BE2C (cell line): ENCODE data around the gene PRDM15.

Source experiments
- DNase-seq: peaks from one replicate; pipeline ENCODE4 v3.0.0-alpha.2; 2020
- H3K27me3 ChIP-seq: fragments of 250-450 bp; sonication (Bioruptor Pico); 2 replicates; pipeline ENCODE4 v1.5.1; 2020; ENCODE audit warnings: mild to moderate bottlenecking
- H3K36me3 ChIP-seq: fragments of 250-450 bp; sonication (Bioruptor Pico); 2 replicates; pipeline ENCODE4 v1.5.1; 2020; ENCODE audit warnings: mild to moderate bottlenecking
- H3K4me1 ChIP-seq: fragments of 250-450 bp; sonication (Bioruptor Pico); 2 replicates; pipeline ENCODE4 v1.5.1; 2020
- H3K4me3 ChIP-seq: 2 replicates; pipeline ENCODE4 v1.5.1; 2011; ENCODE audit warnings: low read depth, low read length
- H3K9me3 ChIP-seq: fragments of 250-450 bp; sonication (Bioruptor Pico); 2 replicates; pipeline ENCODE4 v1.5.1; 2020
- TF ChIP-seq, protein P1 (sequence below): IDR thresholded peaks from 2 replicates; pipeline ENCODE4 v1.5.1; 2012; ENCODE audit warnings: mild to moderate bottlenecking, low read depth, low read length

PRDM15 gene

DNA sequence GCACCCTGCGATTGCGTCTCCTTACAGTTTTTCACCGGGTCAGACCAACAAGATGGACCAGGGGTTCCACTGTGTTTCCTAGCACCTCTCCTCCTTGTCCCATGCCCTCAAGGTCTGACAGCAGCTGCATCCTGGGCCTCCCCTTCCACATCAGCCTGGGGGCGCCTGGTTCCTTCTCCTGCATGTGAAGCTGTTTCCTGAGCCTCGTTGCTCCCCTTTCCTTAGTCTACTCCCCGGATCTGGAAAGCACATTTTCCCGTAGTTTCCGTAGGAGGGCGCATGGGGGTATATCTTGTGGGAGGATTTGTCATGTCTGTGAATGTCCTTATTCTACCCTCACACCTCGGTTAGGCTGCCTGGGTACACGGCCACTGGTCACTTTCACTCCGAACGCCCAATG, 6.1 kb downstream of the PRDM15 start:
- Histone ChIP-seq H3K4me3 (no peak overlapping the region), H3K9me3 (no peaks in the 10 kb centered on the region), H3K4me1 (no peaks in the 10 kb centered on the region), H3K27me3 (no peaks in the 10 kb centered on the region), H3K36me3 (no peaks in the 10 kb centered on the region)
- DNase-seq = no peak
- TF ChIP-seq, protein P1, sequence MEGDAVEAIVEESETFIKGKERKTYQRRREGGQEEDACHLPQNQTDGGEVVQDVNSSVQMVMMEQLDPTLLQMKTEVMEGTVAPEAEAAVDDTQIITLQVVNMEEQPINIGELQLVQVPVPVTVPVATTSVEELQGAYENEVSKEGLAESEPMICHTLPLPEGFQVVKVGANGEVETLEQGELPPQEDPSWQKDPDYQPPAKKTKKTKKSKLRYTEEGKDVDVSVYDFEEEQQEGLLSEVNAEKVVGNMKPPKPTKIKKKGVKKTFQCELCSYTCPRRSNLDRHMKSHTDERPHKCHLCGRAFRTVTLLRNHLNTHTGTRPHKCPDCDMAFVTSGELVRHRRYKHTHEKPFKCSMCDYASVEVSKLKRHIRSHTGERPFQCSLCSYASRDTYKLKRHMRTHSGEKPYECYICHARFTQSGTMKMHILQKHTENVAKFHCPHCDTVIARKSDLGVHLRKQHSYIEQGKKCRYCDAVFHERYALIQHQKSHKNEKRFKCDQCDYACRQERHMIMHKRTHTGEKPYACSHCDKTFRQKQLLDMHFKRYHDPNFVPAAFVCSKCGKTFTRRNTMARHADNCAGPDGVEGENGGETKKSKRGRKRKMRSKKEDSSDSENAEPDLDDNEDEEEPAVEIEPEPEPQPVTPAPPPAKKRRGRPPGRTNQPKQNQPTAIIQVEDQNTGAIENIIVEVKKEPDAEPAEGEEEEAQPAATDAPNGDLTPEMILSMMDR = no peak

DNA sequence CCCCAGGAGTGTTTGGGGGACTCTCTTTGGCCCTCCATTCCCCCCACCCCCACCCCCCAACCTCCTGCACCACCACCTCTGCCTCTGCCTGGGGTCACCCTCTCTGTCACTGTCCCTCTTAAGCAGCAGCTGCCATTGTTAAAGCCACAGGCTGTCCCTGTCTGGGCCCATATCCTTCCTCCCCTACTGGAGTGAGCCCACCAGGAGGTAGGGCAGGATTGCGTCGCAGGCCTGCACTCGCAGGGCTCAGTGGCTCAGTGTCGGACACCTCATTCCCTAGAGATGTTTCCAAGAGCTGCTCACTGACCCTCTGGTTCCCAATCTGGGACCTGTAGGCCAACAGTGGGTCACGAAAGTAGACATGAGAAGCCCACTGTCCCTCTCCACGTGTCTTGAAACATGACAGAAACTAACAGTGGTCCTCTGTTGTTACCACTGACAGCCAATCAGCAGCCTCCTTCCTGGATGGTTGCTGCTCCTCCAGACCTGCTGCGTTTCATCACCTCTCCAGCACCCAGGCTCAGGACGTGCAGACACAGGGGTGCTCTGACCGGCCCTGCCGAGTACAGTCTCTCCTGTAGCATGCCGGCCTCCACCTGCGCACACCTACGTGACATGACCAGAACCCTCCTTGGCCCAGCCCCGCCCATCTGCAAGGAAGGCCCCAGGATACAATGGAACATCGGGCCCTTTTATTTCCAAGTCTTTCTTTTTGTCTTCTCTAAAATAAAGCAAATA, 7.7 kb downstream of the PRDM15 start:
- no peaks in the 10 kb centered on the region for H3K36me3 ChIP-seq
- H3K4me1 ChIP-seq = no peaks in the 10 kb centered on the region
- no peaks in the 10 kb centered on the region for H3K9me3 ChIP-seq
- TF ChIP-seq, protein P1 = no peak
- H3K4me3 ChIP-seq = no peak overlapping the region
- H3K27me3 ChIP-seq = no peaks in the 10 kb centered on the region
- no peak for DNase-seq

DNA sequence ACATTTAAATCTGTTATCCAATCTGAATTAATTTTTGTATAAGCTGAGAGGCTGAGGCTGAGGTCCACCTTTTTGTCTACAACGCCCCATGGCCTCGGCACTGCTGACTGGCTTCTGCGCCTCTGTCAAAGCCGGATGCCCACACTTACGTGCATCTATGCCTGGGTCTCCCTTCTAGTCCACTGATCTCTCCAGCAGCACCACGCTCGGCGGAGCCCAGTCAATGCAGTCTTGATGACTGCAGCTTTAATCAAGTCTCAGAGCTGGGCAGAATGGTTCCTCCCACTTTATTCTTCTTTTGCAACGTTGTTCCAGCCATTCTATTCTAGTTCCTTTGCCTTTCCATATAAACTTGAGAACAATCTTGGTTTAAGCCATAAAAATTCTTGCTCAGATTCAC, 9.4 kb downstream of the PRDM15 start:
- Histone ChIP-seq H3K36me3 (no peaks in the 10 kb centered on the region), H3K27me3 (no peaks in the 10 kb centered on the region), H3K4me1 (no peaks in the 10 kb centered on the region), H3K9me3 (no peaks in the 10 kb centered on the region), H3K4me3 (no peak overlapping the region)
- TF ChIP-seq, protein P1 = no peak
- DNase-seq = no peak

DNA sequence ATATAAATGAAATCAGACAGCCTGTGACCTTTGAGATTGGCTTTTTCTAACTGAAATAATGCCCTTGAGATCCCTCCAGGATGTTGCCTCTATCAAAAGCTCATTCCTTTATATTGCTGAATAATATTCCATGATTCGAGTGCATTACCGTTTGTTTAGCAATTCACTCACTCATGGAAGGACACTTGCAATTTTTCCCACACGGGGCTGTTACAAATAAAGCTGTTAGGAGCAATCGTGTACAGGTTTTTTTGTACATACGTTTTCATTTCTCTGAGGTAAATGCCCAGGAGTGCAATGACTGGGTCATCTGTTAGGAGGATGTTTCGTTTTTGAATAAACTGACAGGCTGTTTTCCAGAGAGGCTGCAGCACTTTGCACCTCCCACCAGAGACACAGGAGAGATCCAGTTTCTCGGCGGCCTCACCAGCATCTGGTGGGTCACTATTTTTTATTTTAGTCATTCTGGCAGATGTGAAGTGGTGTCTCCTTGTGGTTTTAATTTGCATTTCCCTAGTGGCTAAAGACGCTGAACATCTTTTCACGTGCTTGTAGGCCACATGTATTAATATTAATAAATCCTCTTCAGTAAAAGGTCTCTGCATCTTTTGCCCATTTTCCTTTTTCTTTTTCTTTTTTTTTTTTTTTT, 11.0 kb downstream of the PRDM15 start:
- Histone ChIP-seq H3K4me3 (no peak overlapping the region), H3K27me3 (no peaks in the 10 kb centered on the region), H3K4me1 (no peaks in the 10 kb centered on the region), H3K36me3 (no peaks in the 10 kb centered on the region), H3K9me3 (no peaks in the 10 kb centered on the region)
- DNase-seq = no peak
- TF ChIP-seq, protein P1 = no peak

DNA sequence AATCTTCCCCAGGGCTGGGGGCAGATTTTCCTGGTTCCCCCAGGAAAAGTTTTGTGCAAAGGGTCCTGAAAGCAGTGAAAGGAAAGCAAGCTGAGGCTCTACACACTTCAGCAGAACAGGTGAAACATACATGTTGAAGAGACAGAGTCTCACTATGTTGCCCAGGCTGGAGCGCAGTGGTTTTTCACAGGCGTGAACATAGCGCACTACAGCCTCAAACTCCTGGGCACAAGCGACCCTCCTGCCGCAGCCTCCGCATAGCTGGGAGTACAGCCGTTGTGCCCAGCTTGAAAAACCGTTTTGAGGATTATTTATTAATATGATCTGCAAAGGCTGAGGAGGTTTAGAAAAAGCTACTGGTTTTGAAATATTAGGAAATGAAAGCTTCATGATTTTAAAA, 11.8 kb downstream of the PRDM15 start:
- H3K4me3 ChIP-seq = no peak overlapping the region
- TF ChIP-seq, protein P1 = no peak
- H3K27me3 ChIP-seq = no peaks in the 10 kb centered on the region
- H3K36me3 ChIP-seq = no peaks in the 10 kb centered on the region
- no peaks in the 10 kb centered on the region for H3K9me3 ChIP-seq
- DNase-seq = no peak
- no peaks in the 10 kb centered on the region for H3K4me1 ChIP-seq

DNA sequence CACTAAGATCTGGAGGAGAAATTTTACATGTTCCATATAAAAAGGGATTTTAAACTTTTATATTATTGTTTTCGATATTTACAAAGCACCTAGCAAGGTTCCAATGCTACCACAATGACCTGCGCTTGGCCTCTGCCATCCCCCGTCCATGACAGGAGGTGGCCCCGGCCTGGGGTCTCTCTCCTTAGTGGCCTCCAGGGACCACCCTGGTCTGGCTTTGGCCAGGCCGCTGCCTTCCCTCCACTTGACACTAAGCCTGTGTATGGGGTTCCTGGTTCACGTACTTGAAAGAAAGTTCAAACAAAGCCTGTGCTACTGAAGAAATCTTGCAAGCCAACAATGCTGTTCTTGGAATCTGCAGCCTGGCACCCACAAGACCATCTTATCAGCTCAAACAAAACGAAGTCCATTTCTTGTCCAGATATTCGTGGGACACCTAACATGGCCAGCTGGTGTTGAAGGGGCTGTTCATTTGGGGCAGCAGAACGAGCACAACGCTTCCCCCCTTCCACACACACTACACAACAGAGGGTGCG, 12.8 kb downstream of the PRDM15 start:
- TF ChIP-seq, protein P1 = no peak
- Histone ChIP-seq H3K9me3 (no peaks in the 10 kb centered on the region), H3K36me3 (no peaks in the 10 kb centered on the region), H3K27me3 (no peaks in the 10 kb centered on the region), H3K4me1 (no peaks in the 10 kb centered on the region), H3K4me3 (no peak overlapping the region)
- no peak for DNase-seq
